AG09319 (cell line): Measurements from ENCODE around the gene LIN7A.

Source experiments
- DNase-seq: peaks from one replicate; pipeline ENCODE4 v3.0.0-alpha.2; 2010; ENCODE audit warnings: low read depth; ENCODE audit errors: extremely low read depth
- CTCF ChIP-seq: IDR thresholded peaks from 2 replicates; pipeline ENCODE4 v1.5.1; 2011; ENCODE audit warnings: low read depth, mild to moderate bottlenecking, inconsistent platforms, low read length, moderate library complexity

Gene LIN7A

GRCh38 chr12:80937391-80938238 is at the start of gene LIN7A:
Gene LIN7A, minus strand, starts transcription at chr12:80937934. Its CDS starts 212 bp downstream, at chr12:80937722.
- TF ChIP-seq CTCF, result no peak
- DNase-seq, result no peak

GRCh38 chr12:80986224-80986623 is 48.5 kb upstream of the LIN7A start:
- no peak for DNase-seq
- no peak for TF ChIP-seq CTCF

GRCh38 chr12:80979816-80980215 is 42.1 kb upstream of the LIN7A start:
- TF ChIP-seq CTCF, result no peak
- no peak for DNase-seq

GRCh38 chr12:80979251-80979650 is 41.5 kb upstream of the LIN7A start:
- DNase-seq, result no peak
- TF ChIP-seq CTCF, result no peak

- DNase-seq, result no peak
- TF ChIP-seq CTCF, result no peak
These were observed 39.6 kb upstream of the LIN7A start for GRCh38 chr12:80977346-80977745.

GRCh38 chr12:80968326-80968725 is 30.6 kb upstream of the LIN7A start:
- no peak for DNase-seq
- TF ChIP-seq CTCF, result no peak

- no peak for DNase-seq
- TF ChIP-seq CTCF, result no peak
These were observed 29.8 kb upstream of the LIN7A start for GRCh38 chr12:80967565-80967964.
